ENCODE results near the gene SLC30A4. TPM values are rescaled to one million over a fixed set of nuclear protein-coding genes. Genes with fewer than 3 reads are reported as not detected.
"Not testable (repeated sequence)": the region's sequence is repeated elsewhere in the genome, so short reads cannot be mapped to it uniquely, and the experiment has no call there.

SLC30A4 gene
- total RNA-seq, 6 experiments from 2014 or later, result 1.8 to 4.5 (median 3.0) TPM

GRCh38 chr15:45534821-45535220 lies 12.3 kb upstream of the SLC30A4 start:
- intact Hi-C loops (cut with DNase I), result no loop called here
- H3K27ac ChIP-seq, result no peak overlapping the region
- no peak overlapping the region for H3K4me3 ChIP-seq
- H3K36me3 ChIP-seq, result no peaks in the 10 kb centered on the region
- no peak for ATAC-seq
- no peaks in the 10 kb centered on the region for H3K4me1 ChIP-seq
- H3K9me3 ChIP-seq, result no peaks in the 10 kb centered on the region
- no peak for DNase-seq
- WGBS (ENCODE audit: insufficient coverage, low coverage, low lambda C conversion rate, missing lambda C conversion rate), result 75% methylated on average over 1 of the region's 1 CpG
- TF ChIP-seq CTCF (IDR thresholded peaks at IDR 0.05) (no peak), POLR2A (IDR thresholded peaks at IDR 0.05) (no peak)
- H3K27me3 ChIP-seq, result no peaks in the 10 kb centered on the region

GRCh38 chr15:45532892-45533291 lies 10.3 kb upstream of the SLC30A4 start:
- ATAC-seq; H3K4me3 ChIP-seq; intact Hi-C loops (cut with DNase I); H3K27ac ChIP-seq; DNase-seq; H3K27me3 ChIP-seq; H3K36me3 ChIP-seq; H3K9me3 ChIP-seq; H3K4me1 ChIP-seq: not testable (repeated sequence)
- 89% methylated on average over 3 of the region's 3 CpGs for WGBS (ENCODE audit: insufficient coverage, low coverage, low lambda C conversion rate, missing lambda C conversion rate)

GRCh38 chr15:45529613-45530012 lies 7.1 kb upstream of the SLC30A4 start:
- ATAC-seq, result peak in 1 of 4 donors; percentile 31
- Histone ChIP-seq H3K36me3 (no peaks in the 10 kb centered on the region), H3K4me3 (no peak overlapping the region), H3K27me3 (no peaks in the 10 kb centered on the region), H3K27ac (no peak overlapping the region), H3K9me3 (no peaks in the 10 kb centered on the region), H3K4me1 (no peaks in the 10 kb centered on the region)
- WGBS (ENCODE audit: insufficient coverage, low coverage, low lambda C conversion rate, missing lambda C conversion rate), result 67% methylated on average over 1 of the region's 3 CpGs
- no peak for TF ChIP-seq CTCF (IDR thresholded peaks at IDR 0.05)
- no peak for TF ChIP-seq POLR2A (IDR thresholded peaks at IDR 0.05)
- DNase-seq, result no peak
- intact Hi-C loops (cut with DNase I), result no loop called here

GRCh38 chr15:45527086-45527485 lies 4.5 kb upstream of the SLC30A4 start:
- intact Hi-C loops (cut with DNase I), result no loop called here
- H3K27me3 ChIP-seq, result no peaks in the 10 kb centered on the region
- WGBS (ENCODE audit: insufficient coverage, low coverage, low lambda C conversion rate, missing lambda C conversion rate), result 69% methylated on average over 8 of the region's 8 CpGs
- no peak overlapping the region for H3K4me3 ChIP-seq
- no peak for TF ChIP-seq POLR2A (IDR thresholded peaks at IDR 0.05)
- no peak for TF ChIP-seq CTCF (IDR thresholded peaks at IDR 0.05)
- H3K9me3 ChIP-seq, result no peaks in the 10 kb centered on the region
- H3K36me3 ChIP-seq, result no peaks in the 10 kb centered on the region
- ATAC-seq (no peak), DNase-seq (no peak)
- no peaks in the 10 kb centered on the region for H3K4me1 ChIP-seq
- H3K27ac ChIP-seq, result no peak overlapping the region

- ATAC-seq, result peak; percentile 4 to 13 (median 8)
- Histone ChIP-seq H3K27me3 (no peaks in the 10 kb centered on the region), H3K4me1 (peaks cover 0 to 13% (median 6%) of the 10 kb centered on the region in 4 donors), H3K9me3 (no peaks in the 10 kb centered on the region), H3K4me3 (peak overlapping the region; percentile 77 to 85 (median 82)), H3K27ac (peak overlapping the region; percentile 39 to 61 (median 51)), H3K36me3 (no peaks in the 10 kb centered on the region)
- TF ChIP-seq POLR2A (IDR thresholded peaks at IDR 0.05), result no peak
- intact Hi-C loops (cut with DNase I), result no loop called here
- DNase-seq, result no peak
- WGBS (ENCODE audit: insufficient coverage, low coverage, low lambda C conversion rate, missing lambda C conversion rate), result 19% methylated on average over 7 of the region's 7 CpGs
These were observed 558 bp upstream of the SLC30A4 start for GRCh38 chr15:45523166-45523460.
